MCF 10A (cell line): ENCODE measurements around the gene GRIA1. TPM values are rescaled to one million over a fixed set of nuclear protein-coding genes. Genes with fewer than 3 reads are reported as not detected.

Experiments used
- BruUV-seq: library from RNA; stranded (reverse); fragments of 400-500 nt; replicated peaks from 2 replicates; lab custom pipeline; 2021; lab: Mats Ljungman, UMichigan
- CTCF ChIA-PET: fragments of 300-600 bp; sonication (Branson Sonifier 250); formaldehyde crosslinking; extraction: SDS; loops from one replicate; lab custom pipeline; 2021; ENCODE audit warnings: antibody characterized with exemption, inconsistent platforms; lab: Yijun Ruan, JAX
- POLR2A ChIA-PET: fragments of 300-600, 350-650 bp; sonication (Branson Sonifier 250); formaldehyde crosslinking; extraction: SDS; loops from one replicate; lab custom pipeline; 2020; ENCODE audit warnings: antibody characterized with exemption, inconsistent platforms; lab: Yijun Ruan, JAX
- DNase-seq: peaks from one replicate; pipeline ENCODE4 v3.0.0-alpha.2; 2018; ENCODE audit not compliant: unreplicated experiment
- H3K27ac Mint-ChIP-seq: one replicate; pipeline ENCODE4 v1.8.0; 2022; ENCODE audit warnings: mild to moderate bottlenecking, low read depth, mixed read lengths; ENCODE audit not compliant: unreplicated experiment
- H3K27me3 Mint-ChIP-seq: one replicate; pipeline ENCODE4 v1.8.0; 2022; ENCODE audit warnings: mixed read lengths; ENCODE audit not compliant: insufficient read depth, unreplicated experiment
- H3K36me3 Mint-ChIP-seq: one replicate; pipeline ENCODE4 v1.8.0; 2022; ENCODE audit warnings: mild to moderate bottlenecking, moderate library complexity, mixed read lengths; ENCODE audit not compliant: insufficient read depth, unreplicated experiment
- H3K4me1 Mint-ChIP-seq: one replicate; pipeline ENCODE4 v1.8.0; 2022; ENCODE audit warnings: mixed read lengths; ENCODE audit not compliant: insufficient read depth, unreplicated experiment
- H3K4me3 Mint-ChIP-seq: one replicate; pipeline ENCODE4 v1.8.0; 2022; ENCODE audit warnings: mild to moderate bottlenecking, moderate library complexity, mixed read lengths; ENCODE audit not compliant: unreplicated experiment
- H3K9me3 Mint-ChIP-seq: one replicate; pipeline ENCODE4 v1.8.0; 2022; ENCODE audit warnings: mixed read lengths; ENCODE audit not compliant: unreplicated experiment
- CTCF ChIP-seq: fragments of 200-600 bp; IDR thresholded peaks from one replicate; pipeline ENCODE4 v1.8.0; 2022; ENCODE audit warnings: antibody characterized with exemption, mild to moderate bottlenecking; ENCODE audit not compliant: unreplicated experiment
- intact Hi-C: fragments of 100-400 bp; cut with micrococcal nuclease; formaldehyde crosslinking; loops from 2 replicates; pipeline ENCODE4 v1.14.1; 2022
- total RNA-seq: library from RNA; stranded (reverse); gene quantifications from 2 replicates; pipeline ENCODE4 v1.2.3, GENCODE V29; 2022

The GRIA1 gene
- total RNA-seq, 1 experiment from 2014 or later: not detected

GRCh38 chr5:153623124-153623523 is 132.7 kb downstream of the GRIA1 start:
- intact Hi-C loops: no loop called here
- Mint-ChIP-seq H3K9me3 (no peaks in the 10 kb centered on the region), H3K4me3 (no peak overlapping the region), H3K36me3 (no peaks in the 10 kb centered on the region), H3K27me3 (no peaks in the 10 kb centered on the region), H3K4me1 (peaks cover 25% of the 10 kb centered on the region), H3K27ac (no peak overlapping the region)
- POLR2A ChIA-PET: interaction anchor here (0.5 to 1.1 kb wide), 2 partner anchors 71 to 419 kb away, joined by 3 to 4 read pairs; no protein-coding TSS in a partner anchor
- TF ChIP-seq CTCF: no peak
- no peak for DNase-seq
- BruUV-seq: no TSS peak
- CTCF ChIA-PET: interaction anchor here (0.9 to 1.6 kb wide), 2 partner anchors 342 to 1090 kb away, joined by 3 read pairs; no protein-coding TSS in a partner anchor

GRCh38 chr5:153623751-153624450 is 133.4 kb downstream of the GRIA1 start:
- BruUV-seq: TSS peak; percentile 88
- no peak for TF ChIP-seq CTCF
- peaks cover 25% of the 10 kb centered on the region for H3K4me1 Mint-ChIP-seq

GRCh38 chr5:153624451-153624765 is 133.9 kb downstream of the GRIA1 start:
- no peaks in the 10 kb centered on the region for H3K36me3 Mint-ChIP-seq
- intact Hi-C loops: no loop called here
- no peaks in the 10 kb centered on the region for H3K27me3 Mint-ChIP-seq
- H3K9me3 Mint-ChIP-seq: no peaks in the 10 kb centered on the region
- POLR2A ChIA-PET: interaction anchor here (0.7 kb wide), 1 partner anchor 91 kb away, joined by 3 read pairs; no protein-coding TSS in a partner anchor
- CTCF ChIA-PET: interaction anchor here (0.9 to 1.6 kb wide), 2 partner anchors 129 to 1092 kb away, joined by 3 read pairs; no protein-coding TSS in a partner anchor
- no peak for DNase-seq
- BruUV-seq: no TSS peak
- peak overlapping the region; percentile 10 for H3K27ac Mint-ChIP-seq
- no peak overlapping the region for H3K4me3 Mint-ChIP-seq
- peaks cover 20% of the 10 kb centered on the region for H3K4me1 Mint-ChIP-seq
- TF ChIP-seq CTCF: no peak

More at GRCh38 chr5:153623751-153624450, 133.4 kb downstream of the GRIA1 start:
- Mint-ChIP-seq H3K9me3 (no peaks in the 10 kb centered on the region), H3K27me3 (no peaks in the 10 kb centered on the region), H3K4me3 (no peak overlapping the region), H3K27ac (peak overlapping the region; percentile 10), H3K36me3 (no peaks in the 10 kb centered on the region)
- ChIA-PET CTCF (interaction anchor here (0.6 to 1.6 kb wide), 4 partner anchors 72 to 1091 kb away, joined by 3 read pairs; no protein-coding TSS in a partner anchor), POLR2A (interaction anchor here (0.5 to 1.1 kb wide), 2 partner anchors 72 to 418 kb away, joined by 3 to 4 read pairs; no protein-coding TSS in a partner anchor)
- intact Hi-C loops: no loop called here
- peak; percentile 24 for DNase-seq

- DNase-seq: no peak
- peaks cover 12% of the 10 kb centered on the region for H3K4me1 Mint-ChIP-seq
- no peaks in the 10 kb centered on the region for H3K27me3 Mint-ChIP-seq
- BruUV-seq: no TSS peak
- no peaks in the 10 kb centered on the region for H3K9me3 Mint-ChIP-seq
- H3K36me3 Mint-ChIP-seq: no peaks in the 10 kb centered on the region
- H3K4me3 Mint-ChIP-seq: no peak overlapping the region
- H3K27ac Mint-ChIP-seq: no peak overlapping the region
- intact Hi-C loops: loop anchor here (5.0 kb wide), 1 partner anchor 59 kb away; no protein-coding TSS in a partner anchor
- ChIA-PET CTCF (interaction anchor here (0.6 to 1.2 kb wide), 4 partner anchors 46 to 1089 kb away, joined by 3 read pairs; no protein-coding TSS in a partner anchor), POLR2A (interaction anchor here (0.7 kb wide), 1 partner anchor 1260 kb away, joined by 3 read pairs; no protein-coding TSS in a partner anchor)
- TF ChIP-seq CTCF: no peak
Observed at GRCh38 chr5:153625826-153626354, 135.4 kb downstream of the GRIA1 start.
